Hepatocyte (in vitro differentiated cells): ENCODE measurements around the gene KRTAP2-2. TPM values are rescaled to one million over a fixed set of nuclear protein-coding genes. Genes with fewer than 3 reads are reported as not detected.

Experiments
- DNase-seq: peaks from one replicate; pipeline ENCODE4 v3.0.0-alpha.2; 2016; ENCODE audit warnings: low spot score
- H2AFZ ChIP-seq: fragments of 200-600 bp; sonication (generic); 2 replicates; pipeline ENCODE4 v1.6.0; 2016; ENCODE audit warnings: antibody characterized with exemption, mild to moderate bottlenecking
- H3K27ac ChIP-seq: fragments of 200-600 bp; sonication (generic); 2 replicates; pipeline ENCODE4 v1.5.1; 2016; ENCODE audit warnings: mild to moderate bottlenecking
- H3K27me3 ChIP-seq: fragments of 200-600 bp; sonication (generic); 2 replicates; pipeline ENCODE4 v1.6.1; 2016
- H3K36me3 ChIP-seq: fragments of 200-600 bp; sonication (generic); replicated peaks from 2 replicates; pipeline ENCODE4 v1.5.1; 2016; ENCODE audit warnings: low read depth; ENCODE audit not compliant: insufficient read depth
- H3K4me1 ChIP-seq: fragments of 200-600 bp; sonication (generic); 2 replicates; pipeline ENCODE4 v1.5.1; 2016; ENCODE audit warnings: mild to moderate bottlenecking, moderate library complexity; ENCODE audit not compliant: insufficient read depth
- H3K4me2 ChIP-seq: fragments of 200-600 bp; sonication (generic); 2 replicates; pipeline ENCODE4 v1.6.0; 2016
- H3K4me3 ChIP-seq: fragments of 200-600 bp; sonication (generic); 2 replicates; pipeline ENCODE4 v1.5.1; 2016; ENCODE audit warnings: mild to moderate bottlenecking
- H3K79me2 ChIP-seq: fragments of 200-600 bp; sonication (generic); 2 replicates; pipeline ENCODE4 v1.6.0; 2017; ENCODE audit warnings: mild to moderate bottlenecking
- H3K9me2 ChIP-seq: fragments of 200-600 bp; sonication (generic); replicated peaks from 2 replicates; pipeline ENCODE4 v1.6.0; 2017; ENCODE audit warnings: mild to moderate bottlenecking; ENCODE audit not compliant: insufficient read depth
- H3K9me3 ChIP-seq: fragments of 200-600 bp; sonication (generic); 2 replicates; pipeline ENCODE4 v1.5.1; 2016; ENCODE audit warnings: low read depth, mild to moderate bottlenecking
- H4K20me1 ChIP-seq: fragments of 200-600 bp; sonication (generic); 2 replicates; pipeline ENCODE4 v1.6.0; 2016; ENCODE audit warnings: mild to moderate bottlenecking; ENCODE audit not compliant: insufficient read depth, poor library complexity, severe bottlenecking
- CTCF ChIP-seq: fragments of 200-600 bp; sonication (generic); IDR thresholded peaks from 2 replicates; pipeline ENCODE4 v1.5.1; 2016; ENCODE audit warnings: antibody characterized with exemption, mild to moderate bottlenecking; ENCODE audit not compliant: poor library complexity
- EZH2 ChIP-seq: fragments of 200-600 bp; sonication (generic); IDR thresholded peaks from 2 replicates; pipeline ENCODE4 v1.6.1; 2016; ENCODE audit warnings: antibody characterized with exemption, mild to moderate bottlenecking, borderline replicate concordance
- EZH2phosphoT487 ChIP-seq: fragments of 200-600 bp; sonication (generic); IDR thresholded peaks from one replicate; pipeline ENCODE4 v1.6.1; 2018; ENCODE audit warnings: antibody characterized with exemption, mild to moderate bottlenecking, low read depth, moderate library complexity; ENCODE audit not compliant: unreplicated experiment, severe bottlenecking
- WGBS: methylation state at CpG from one replicate; pipeline ENCODE4 v1.1.6; 2016; ENCODE audit warnings: low lambda C conversion rate; ENCODE audit errors: missing lambda C conversion rate; 5-methylcytosine and 5-hydroxymethylcytosine counted together
- polyA plus RNA-seq: library from polyadenylated mRNA; unstranded; fragments of >200 nt; fragmentation: Nextera tagmentation; extraction: Ambion mirVana; gene quantifications from 2 replicates; pipeline ENCODE4 v1.2.1, GENCODE V29; 2016
- total RNA-seq: library from RNA; depleted of rRNA; stranded (reverse); fragments of >200 nt; gene quantifications from 2 replicates; pipeline ENCODE4 v1.2.3, GENCODE V29; 2014

Gene KRTAP2-2
- total and polyA plus RNA-seq, 2 experiments from 2014 or later, result not detected

- H2AFZ ChIP-seq, result no peak overlapping the region
- TF ChIP-seq EZH2phosphoT487, result no peak
- TF ChIP-seq CTCF, result no peak
- no peak for TF ChIP-seq EZH2
- H3K36me3 ChIP-seq, result no peaks in the 10 kb centered on the region
Measured at GRCh38 chr17:41071606-41072360, 16.8 kb upstream of the KRTAP2-2 start.

GRCh38 chr17:41069031-41069430 lies 14.0 kb upstream of the KRTAP2-2 start:
- 89% methylated on average over 3 of the region's 3 CpGs for WGBS
- Histone ChIP-seq H4K20me1 (no peaks in the 10 kb centered on the region), H3K79me2 (no peaks in the 10 kb centered on the region)

More at GRCh38 chr17:41071606-41072360, 16.8 kb upstream of the KRTAP2-2 start:
- no peaks in the 10 kb centered on the region for H4K20me1 ChIP-seq
- no peak overlapping the region for H3K4me3 ChIP-seq
- H3K79me2 ChIP-seq, result no peaks in the 10 kb centered on the region
- H3K4me1 ChIP-seq, result no peaks in the 10 kb centered on the region
- H3K27ac ChIP-seq, result no peak overlapping the region
- H3K9me3 ChIP-seq, result no peaks in the 10 kb centered on the region
- peaks cover 8% of the 10 kb centered on the region for H3K27me3 ChIP-seq
- WGBS, result 95% methylated on average over 5 of the region's 5 CpGs
- H3K4me2 ChIP-seq, result no peak overlapping the region
- DNase-seq, result no peak
- no peaks in the 10 kb centered on the region for H3K9me2 ChIP-seq

GRCh38 chr17:41067281-41067680 lies 12.3 kb upstream of the KRTAP2-2 start:
- Histone ChIP-seq H3K27ac (no peak overlapping the region), H2AFZ (no peak overlapping the region), H4K20me1 (no peaks in the 10 kb centered on the region), H3K4me2 (no peak overlapping the region), H3K9me3 (no peaks in the 10 kb centered on the region), H3K4me1 (no peaks in the 10 kb centered on the region), H3K9me2 (no peaks in the 10 kb centered on the region), H3K4me3 (no peak overlapping the region), H3K27me3 (no peaks in the 10 kb centered on the region), H3K79me2 (no peaks in the 10 kb centered on the region), H3K36me3 (no peaks in the 10 kb centered on the region)
- TF ChIP-seq EZH2phosphoT487 (no peak), CTCF (no peak)
- DNase-seq, result no peak

More at GRCh38 chr17:41069031-41069430, 14.0 kb upstream of the KRTAP2-2 start:
- Histone ChIP-seq H2AFZ (no peak overlapping the region), H3K4me1 (no peaks in the 10 kb centered on the region), H3K27ac (no peak overlapping the region), H3K36me3 (no peaks in the 10 kb centered on the region), H3K4me3 (no peak overlapping the region), H3K27me3 (no peaks in the 10 kb centered on the region), H3K9me2 (no peaks in the 10 kb centered on the region), H3K4me2 (no peak overlapping the region), H3K9me3 (no peaks in the 10 kb centered on the region)
- TF ChIP-seq CTCF (no peak), EZH2 (no peak), EZH2phosphoT487 (no peak)
- no peak for DNase-seq
